Ovary (tissue), 9 donors: Measurements from ENCODE around the gene MRI1. TPM values are rescaled to one million over a fixed set of nuclear protein-coding genes. Genes with fewer than 3 reads are reported as not detected.
"Not testable (repeated sequence)": the region's sequence is repeated elsewhere in the genome, so short reads cannot be mapped to it uniquely, and the experiment has no call there.

Source experiments
- DNase-seq, 5 donors: peaks; one replicate each; pipeline ENCODE4 v3.0.0-alpha.2; 2019 to 2020
- H3K27ac ChIP-seq, 2 donors: fragments of 200-600 bp; one replicate each; pipeline versions ENCODE4 v1.5.1 to v1.8.0; 2019 to 2022
- H3K27me3 ChIP-seq: fragments of 200-600 bp; one replicate; pipeline ENCODE4 v1.8.0; 2022
- H3K36me3 ChIP-seq: fragments of 200-600 bp; sonication (generic); one replicate; pipeline ENCODE4 v1.5.1; 2019
- H3K4me1 ChIP-seq: one replicate; pipeline ENCODE4 v1.8.1; 2013; ENCODE audit warnings: mild to moderate bottlenecking, moderate library complexity; ENCODE audit not compliant: insufficient read depth
- H3K4me3 ChIP-seq: fragments of 200-600 bp; sonication (generic); one replicate; pipeline ENCODE4 v1.5.1; 2017
- H3K9me3 ChIP-seq, 2 donors: fragments of 200-600 bp in 1 of 2; sonication (generic) in 1 of 2; one replicate each; pipeline versions ENCODE4 v1.5.1 to v1.8.1; 2013 to 2019; ENCODE audit warnings: mild to moderate bottlenecking in 1 of 2, moderate library complexity in 1 of 2
- CTCF ChIP-seq, 3 donors: fragments of 450-650 bp in 2 of 3; fragments of 200-600 bp in 1 of 3; IDR thresholded peaks; one replicate each; pipeline versions ENCODE4 v1.5.1 to v1.8.0; 2016 to 2022; ENCODE audit warnings: antibody characterized with exemption in 3 of 3, mild to moderate bottlenecking in 1 of 3
- EP300 ChIP-seq: sonication (generic); formaldehyde crosslinking; IDR thresholded peaks from one replicate; pipeline ENCODE4 v1.6.1; 2017; ENCODE audit warnings: antibody characterized with exemption
- POLR2A ChIP-seq: fragments of 450-650 bp; IDR thresholded peaks from one replicate; pipeline ENCODE4 v1.6.1; 2017; ENCODE audit warnings: antibody characterized with exemption, mild to moderate bottlenecking, moderate library complexity
- whole genome bisulfite sequencing, 3 donors: extraction: QIAGEN DNeasy Blood & Tissue Kit in 1 of 3; methylation state at CpG; one replicate each; pipeline versions ENCODE4 v1.1.5 to v1.1.7; 2013 to 2017; 5-methylcytosine and 5-hydroxymethylcytosine counted together
- intact Hi-C, 4 donors: fragments of 100-400 bp; cut with DNase I; formaldehyde crosslinking; loops; one replicate each; pipeline versions ENCODE4 v1.11.0 to v1.15.1; 2022 to 2023
- polyA plus RNA-seq, 2 donors: library from polyadenylated mRNA; stranded (reverse); fragments of 200-250 nt in 1 of 2; fragments of 350-450 nt in 1 of 2; fragmentation: Illumina TruSeq in 1 of 2; extraction: RNeasy Lipid Tissue Mini Kit (QIAGEN cat#74804) in 1 of 2; gene quantifications; one replicate each; pipeline ENCODE4 v1.2.3, GENCODE V29; 2013 to 2014
- total RNA-seq, 7 donors: library from RNA; depleted of rRNA in 2 of 7; stranded (reverse); fragments of >200 nt in 2 of 7; fragmentation: NEBNext Ultra II Directional in 3 of 7; extraction: Animal tissue kit (Norgen Biotek cat#: 25700) in 3 of 7; gene quantifications; one replicate each; pipeline versions ENCODE4 v1.1.0 to v1.2.4, GENCODE V29; 2016 to 2023
- donor health status: DM: no; HTN: no; CAD: no; lungs with moderate emphysema.
- donor health status: DM: no; HTN: no; CAD: no.
- donor health status: Bipolar disorder and iron deficiency.
- donor health status: DM: yes; HTN: yes; CAD: no.
- donor health status: DM: no; HTN: no; CAD: no.
- donor health status: DM: yes; HTN: yes; CAD: no.

MRI1 gene
- total and polyA plus RNA-seq, 9 donors = 13.9 to 52.6 (median 34.2) TPM

DNA sequence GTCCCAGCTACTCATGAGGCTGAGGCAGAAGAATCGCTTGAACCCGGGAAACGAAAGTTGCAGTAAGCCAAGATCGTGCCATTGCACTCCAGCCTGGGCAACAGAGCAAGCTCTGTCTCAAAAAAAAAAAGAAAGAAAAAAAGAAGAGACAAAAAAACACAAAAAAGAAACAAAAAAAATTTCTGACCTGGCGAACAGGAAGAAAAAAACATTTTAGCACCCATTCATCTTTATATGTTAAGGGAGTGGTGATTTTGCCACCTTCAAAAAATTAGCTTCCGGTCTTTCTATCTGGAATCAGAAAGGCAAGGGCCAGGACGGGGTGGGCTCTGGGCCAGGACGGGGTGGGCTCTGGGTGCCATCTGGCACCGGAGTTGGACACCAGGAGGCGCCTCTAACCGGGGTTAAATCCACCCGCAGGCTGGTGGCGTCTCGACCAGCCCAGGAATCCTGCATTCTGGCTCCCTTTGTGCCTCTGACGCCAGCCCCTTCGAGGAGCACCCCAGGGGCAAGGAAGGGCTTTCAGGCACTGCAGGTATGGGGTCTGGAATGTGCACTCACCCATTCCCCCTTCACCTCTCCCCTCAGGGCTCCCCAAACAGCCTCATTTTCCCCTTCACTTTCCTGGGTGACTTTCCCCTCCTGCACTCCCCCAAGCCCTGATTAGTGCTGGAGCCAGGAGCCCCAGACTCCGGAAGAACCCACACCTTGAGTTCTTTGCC lies 20.6 kb downstream of the MRI1 start:
- intact Hi-C loops = loop anchor here in 3 of 4 donors (2.0 to 5.0 kb wide), 2 partner anchors 77 to 78 kb away; no protein-coding TSS in a partner anchor
- peak in 1 of 3 donors; percentile 39 for TF ChIP-seq CTCF (IDR thresholded peaks at IDR 0.05)
- TF ChIP-seq POLR2A = no peak
- H3K9me3 ChIP-seq = no peaks in the 10 kb centered on the region
- no peak overlapping the region for H3K27ac ChIP-seq
- WGBS, 3 donors = 31 to 33% (median 32%) methylated on average over 17 of the region's 17 CpGs
- H3K36me3 ChIP-seq = no peaks in the 10 kb centered on the region
- peaks cover 3% of the 10 kb centered on the region for H3K4me1 ChIP-seq
- no peaks in the 10 kb centered on the region for H3K27me3 ChIP-seq
- peak; percentile 62 to 84 (median 75) for DNase-seq
- H3K4me3 ChIP-seq = no peak overlapping the region

DNA sequence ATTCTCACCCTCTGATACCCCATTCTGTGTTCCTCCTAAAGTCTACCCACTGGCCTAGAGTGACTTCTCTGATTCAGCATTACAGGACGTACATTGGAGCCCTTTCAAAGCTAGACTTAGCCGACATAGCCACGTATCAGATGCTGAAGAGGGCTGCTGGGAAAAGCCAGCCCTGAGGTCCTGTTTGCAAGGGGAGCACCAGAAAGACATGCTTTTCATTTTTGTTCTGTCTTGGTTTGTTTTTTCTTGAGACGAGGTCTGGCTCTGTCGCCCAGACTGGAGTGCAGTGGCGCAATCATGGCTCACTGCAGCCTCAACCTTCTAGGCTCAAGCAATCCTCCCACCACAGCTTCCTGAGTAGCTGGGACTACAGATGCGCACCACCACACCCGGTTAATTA lies 24.7 kb downstream of the MRI1 start:
- intact Hi-C loops = loop anchor here in 1 of 4 donors (5.0 kb wide), 1 partner anchor 73 kb away; no protein-coding TSS in a partner anchor
- DNase-seq = no peak
- WGBS, 3 donors = 36 to 45% (median 40%) methylated on average over 8 of the region's 8 CpGs
- Histone ChIP-seq H3K27me3 (no peaks in the 10 kb centered on the region), H3K4me1 (peaks cover 3% of the 10 kb centered on the region), H3K9me3 (no peaks in the 10 kb centered on the region), H3K27ac (no peak overlapping the region), H3K4me3 (no peak overlapping the region), H3K36me3 (no peaks in the 10 kb centered on the region)
- TF ChIP-seq CTCF (IDR thresholded peaks at IDR 0.05) (no peak), POLR2A (no peak)

DNA sequence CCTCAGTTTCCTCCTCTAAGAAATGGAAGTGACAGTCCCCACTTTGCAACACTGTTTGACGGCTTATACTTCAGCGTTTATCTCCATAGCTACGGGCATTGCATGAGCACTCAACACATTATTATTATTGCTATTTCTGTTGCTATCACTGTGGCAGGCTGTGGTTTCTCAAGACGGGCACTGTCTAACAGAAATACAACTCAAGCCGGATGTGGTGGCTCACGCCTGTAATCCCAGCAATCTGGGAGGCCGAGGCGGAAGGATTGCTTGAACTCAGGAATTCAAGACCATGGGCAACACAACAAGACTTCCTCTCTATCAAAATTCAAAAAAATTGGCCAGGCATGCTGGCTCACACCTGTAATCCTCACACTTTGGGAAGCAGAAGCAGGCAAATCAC lies 26.0 kb downstream of the MRI1 start:
- Histone ChIP-seq H3K27me3 (no peaks in the 10 kb centered on the region), H3K4me3 (no peak overlapping the region), H3K4me1 (peaks cover 3% of the 10 kb centered on the region), H3K9me3 (no peaks in the 10 kb centered on the region), H3K27ac (no peak overlapping the region), H3K36me3 (no peaks in the 10 kb centered on the region)
- TF ChIP-seq CTCF (IDR thresholded peaks at IDR 0.05) (no peak), EP300 (no peak), POLR2A (no peak)
- 78 to 84% (median 82%) methylated on average over 8 of the region's 8 CpGs for WGBS, 3 donors
- DNase-seq = no peak
- intact Hi-C loops = loop anchor here in 1 of 4 donors (10.0 kb wide), 1 partner anchor 54 kb away; no protein-coding TSS in a partner anchor

DNA sequence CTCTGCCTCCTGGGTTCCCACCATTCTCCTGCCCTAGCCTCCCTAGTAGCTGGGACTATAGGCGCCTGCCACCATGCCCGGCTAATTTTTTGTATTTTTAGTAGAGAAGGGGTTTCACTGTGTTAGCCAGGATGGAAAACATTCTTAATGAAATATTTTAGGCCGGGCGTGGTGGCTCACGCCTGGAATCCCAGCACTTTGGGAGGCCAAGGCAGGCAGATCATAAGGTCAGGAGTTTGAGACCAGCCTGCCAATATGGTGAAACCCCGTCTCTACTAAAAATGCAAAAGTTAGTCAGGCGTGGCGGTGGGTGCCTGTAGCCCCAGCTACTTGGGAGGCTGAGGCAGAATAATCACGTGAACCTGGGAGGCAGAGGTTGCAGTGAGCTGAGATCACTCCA lies 29.0 kb downstream of the MRI1 start:
- H3K27ac ChIP-seq, H3K27me3 ChIP-seq, H3K36me3 ChIP-seq, H3K4me1 ChIP-seq, H3K4me3 ChIP-seq, DNase-seq, H3K9me3 ChIP-seq: not testable (repeated sequence)
- intact Hi-C loops = loop anchor here in 1 of 4 donors (10.0 kb wide), 1 partner anchor 51 kb away; no protein-coding TSS in a partner anchor
- 78 to 83% (median 82%) methylated on average over 9 of the region's 9 CpGs for WGBS, 3 donors

DNA sequence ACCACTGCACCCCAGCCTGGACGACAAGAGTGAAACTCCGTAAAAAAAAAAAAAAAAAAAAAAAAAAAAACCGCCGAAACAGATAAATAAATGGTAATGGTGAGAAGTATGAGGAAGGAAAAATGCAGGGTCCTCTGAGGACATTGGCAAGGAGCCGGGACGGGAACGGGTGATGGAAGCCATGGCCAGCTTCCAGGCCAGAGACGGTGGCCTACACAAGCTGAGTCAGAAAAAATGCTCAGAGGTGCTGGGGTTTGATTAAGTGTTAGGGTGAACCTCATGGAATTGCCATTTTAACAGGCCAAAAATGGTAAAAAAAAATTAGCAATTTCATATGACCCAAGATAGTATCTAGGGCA lies 30.1 kb downstream of the MRI1 start:
- no peaks in the 10 kb centered on the region for H3K27me3 ChIP-seq
- H3K4me3 ChIP-seq = peak overlapping the region; percentile 57
- no peaks in the 10 kb centered on the region for H3K9me3 ChIP-seq
- peak; percentile 80 to 94 (median 89) for DNase-seq
- WGBS, 3 donors = 0 to 2% (median 0%) methylated on average over 8 of the region's 8 CpGs
- no peaks in the 10 kb centered on the region for H3K36me3 ChIP-seq
- no peak for TF ChIP-seq CTCF (IDR thresholded peaks at IDR 0.05)
- TF ChIP-seq POLR2A = no peak
- no peak for TF ChIP-seq EP300
- H3K4me1 ChIP-seq = peaks cover 2% of the 10 kb centered on the region
- intact Hi-C loops = loop anchor here in 1 of 4 donors (10.0 kb wide), 1 partner anchor 50 kb away; no protein-coding TSS in a partner anchor
- H3K27ac ChIP-seq = peak overlapping the region in 1 of 2 donors; percentile 57
